ENCODE results near the gene ARHGAP28.

DNA sequence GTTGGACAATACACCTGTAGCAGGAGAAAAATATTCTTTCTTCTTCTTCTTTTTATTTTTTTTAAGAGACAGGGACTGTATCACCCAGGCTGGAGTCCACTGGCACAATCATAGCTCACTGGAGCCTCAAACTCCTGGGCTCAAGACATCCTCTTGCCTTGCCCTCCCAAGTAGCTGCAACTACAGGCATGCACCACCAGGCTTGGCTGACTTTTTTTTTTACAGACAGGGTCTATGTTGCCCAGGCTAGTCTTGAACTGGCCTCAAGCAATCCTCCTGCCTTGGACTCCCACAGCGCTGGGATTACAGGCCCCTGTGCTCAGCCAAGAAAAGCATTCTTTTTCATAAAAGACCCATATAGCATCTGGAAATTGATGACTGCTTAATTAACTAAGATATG, 17.1 kb upstream of the ARHGAP28 start:
- no peak for TF ChIP-seq CBX2 (IDR thresholded peaks at IDR 0.05; ENCODE audit: low read depth, low read length)
- no peak for TF ChIP-seq CBX2 (CRISPR knock-in tag; IDR thresholded peaks at IDR 0.05; ENCODE audit: low read depth)
- TF ChIP-seq, protein P1, sequence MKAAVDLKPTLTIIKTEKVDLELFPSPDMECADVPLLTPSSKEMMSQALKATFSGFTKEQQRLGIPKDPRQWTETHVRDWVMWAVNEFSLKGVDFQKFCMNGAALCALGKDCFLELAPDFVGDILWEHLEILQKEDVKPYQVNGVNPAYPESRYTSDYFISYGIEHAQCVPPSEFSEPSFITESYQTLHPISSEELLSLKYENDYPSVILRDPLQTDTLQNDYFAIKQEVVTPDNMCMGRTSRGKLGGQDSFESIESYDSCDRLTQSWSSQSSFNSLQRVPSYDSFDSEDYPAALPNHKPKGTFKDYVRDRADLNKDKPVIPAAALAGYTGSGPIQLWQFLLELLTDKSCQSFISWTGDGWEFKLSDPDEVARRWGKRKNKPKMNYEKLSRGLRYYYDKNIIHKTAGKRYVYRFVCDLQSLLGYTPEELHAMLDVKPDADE (CRISPR knock-in tag; IDR thresholded peaks at IDR 0.05), result no peak
- no peak for TF ChIP-seq ZSCAN30 (CRISPR knock-in tag; IDR thresholded peaks at IDR 0.05)
- no peak for TF ChIP-seq CEBPB (IDR thresholded peaks at IDR 0.05; ENCODE audit: borderline replicate concordance, low read depth, low read length)
- no peak for TF ChIP-seq EZH2 (conservative IDR thresholded peaks at IDR 0.05; ENCODE audit: low read depth, low read length)
- TF ChIP-seq SMC3 (IDR thresholded peaks at IDR 0.05; ENCODE audit: low read length), result no peak
- TF ChIP-seq DPF2 (CRISPR knock-in tag; IDR thresholded peaks at IDR 0.05; ENCODE audit: borderline replicate concordance, low read depth), result no peak
- no peak for TF ChIP-seq ZBTB8A (CRISPR knock-in tag; IDR thresholded peaks at IDR 0.05; ENCODE audit: borderline replicate concordance, low read depth)

All from HepG2 (cell line).